ENCODE data around the gene MDFI. TPM values are rescaled to one million over a fixed set of nuclear protein-coding genes. Genes with fewer than 3 reads are reported as not detected.

Gene MDFI
- total and polyA plus RNA-seq, 4 experiments from 2014 or later = not detected

GRCh38 chr6:41598670-41599014 lies 39.6 kb upstream of the MDFI start:
- no peaks in the 10 kb centered on the region for H3K9me3 ChIP-seq (ENCODE audit: control insufficient read depth in 1 of 2, low read length in 2 of 2)
- Mint-ChIP-seq H3K4me3 (no peak overlapping the region), H3K27ac (no peak overlapping the region), H3K36me3 (peaks cover 5 to 20% of the 10 kb centered on the region in 2 donors), H3K9me3 (no peaks in the 10 kb centered on the region), H3K4me1 (peaks cover 0 to 7% (median 5%) of the 10 kb centered on the region in 4 donors), H3K27me3 (peaks cover 0 to 4% of the 10 kb centered on the region in 2 donors)
- H3K4me3 ChIP-seq (ENCODE audit: low read length in 2 of 2) = no peak overlapping the region
- ChIA-PET POLR2A (ENCODE audit: partially characterized antibody) (no interaction called here), CTCF (ENCODE audit: partially characterized antibody) (interaction anchor here (0.8 to 1.2 kb wide), 2 partner anchors 85 to 174 kb away, joined by 3 to 4 read pairs; no protein-coding TSS in a partner anchor)
- DNase-seq = no peak
- no peak overlapping the region for H3K27ac ChIP-seq (ENCODE audit: low read depth, low read length)
- intact Hi-C loops (cut with micrococcal nuclease) = no loop called here
- H3K27me3 ChIP-seq (ENCODE audit: insufficient read depth, low read length) = peaks cover 1% of the 10 kb centered on the region
- no peaks in the 10 kb centered on the region for H3K36me3 ChIP-seq (ENCODE audit: insufficient read depth, low read length)
- peaks cover 11% of the 10 kb centered on the region for H3K4me1 ChIP-seq (ENCODE audit: insufficient read depth, low read length)

- H3K4me1 Mint-ChIP-seq = peaks cover 0 to 7% (median 5%) of the 10 kb centered on the region in 4 donors
- Histone ChIP-seq H3K4me1 (ENCODE audit: insufficient read depth, low read length) (peaks cover 11% of the 10 kb centered on the region), H3K4me3 (ENCODE audit: low read length in 2 of 2) (no peak overlapping the region), H3K36me3 (ENCODE audit: insufficient read depth, low read length) (no peaks in the 10 kb centered on the region), H3K27ac (ENCODE audit: low read depth, low read length) (no peak overlapping the region), H3K27me3 (ENCODE audit: insufficient read depth, low read length) (peaks cover 3% of the 10 kb centered on the region), H3K9me3 (ENCODE audit: control insufficient read depth in 1 of 2, low read length in 2 of 2) (no peaks in the 10 kb centered on the region)
- ChIA-PET POLR2A (ENCODE audit: partially characterized antibody) (no interaction called here), CTCF (ENCODE audit: partially characterized antibody) (interaction anchor here (0.8 to 1.5 kb wide), 3 partner anchors 49 to 174 kb away, joined by 3 to 4 read pairs (median 3); no protein-coding TSS in a partner anchor)
- H3K4me3 Mint-ChIP-seq = no peak overlapping the region
- intact Hi-C loops (cut with micrococcal nuclease) = no loop called here
- no peak for DNase-seq
- no peaks in the 10 kb centered on the region for H3K9me3 Mint-ChIP-seq
- H3K27me3 Mint-ChIP-seq = peaks cover 0 to 4% of the 10 kb centered on the region in 2 donors
- H3K36me3 Mint-ChIP-seq = peaks cover 5 to 20% of the 10 kb centered on the region in 2 donors
- no peak overlapping the region for H3K27ac Mint-ChIP-seq
These were observed 39.0 kb upstream of the MDFI start for GRCh38 chr6:41599015-41599851.

- H3K4me3 ChIP-seq (ENCODE audit: low read length in 2 of 2) = no peak overlapping the region
- H3K4me1 ChIP-seq (ENCODE audit: insufficient read depth, low read length) = peaks cover 11% of the 10 kb centered on the region
- Mint-ChIP-seq H3K36me3 (peaks cover 5 to 17% of the 10 kb centered on the region in 2 donors), H3K4me3 (no peak overlapping the region), H3K27me3 (peaks cover under 1 to 5% of the 10 kb centered on the region in 2 donors), H3K27ac (no peak overlapping the region), H3K4me1 (peaks cover 0 to 7% (median 5%) of the 10 kb centered on the region in 4 donors), H3K9me3 (no peaks in the 10 kb centered on the region)
- no peak overlapping the region for H3K27ac ChIP-seq (ENCODE audit: low read depth, low read length)
- intact Hi-C loops (cut with micrococcal nuclease) = no loop called here
- peaks cover 3% of the 10 kb centered on the region for H3K27me3 ChIP-seq (ENCODE audit: insufficient read depth, low read length)
- ChIA-PET CTCF (ENCODE audit: partially characterized antibody) (interaction anchor here (1.5 to 1.6 kb wide), 2 partner anchors 48 to 175 kb away, joined by 3 to 5 read pairs; no protein-coding TSS in a partner anchor), POLR2A (ENCODE audit: partially characterized antibody) (no interaction called here)
- DNase-seq = no peak
- no peaks in the 10 kb centered on the region for H3K36me3 ChIP-seq (ENCODE audit: insufficient read depth, low read length)
- no peaks in the 10 kb centered on the region for H3K9me3 ChIP-seq (ENCODE audit: control insufficient read depth in 1 of 2, low read length in 2 of 2)
These were observed 38.3 kb upstream of the MDFI start for GRCh38 chr6:41599852-41600445.

- peaks cover 0 to 7% (median 5%) of the 10 kb centered on the region in 4 donors for H3K4me1 Mint-ChIP-seq
- H3K9me3 Mint-ChIP-seq = no peaks in the 10 kb centered on the region
- Histone ChIP-seq H3K9me3 (ENCODE audit: control insufficient read depth in 1 of 2, low read length in 2 of 2) (no peaks in the 10 kb centered on the region), H3K4me1 (ENCODE audit: insufficient read depth, low read length) (peaks cover 11% of the 10 kb centered on the region), H3K27me3 (ENCODE audit: insufficient read depth, low read length) (peaks cover 3% of the 10 kb centered on the region), H3K36me3 (ENCODE audit: insufficient read depth, low read length) (no peaks in the 10 kb centered on the region), H3K4me3 (ENCODE audit: low read length in 2 of 2) (no peak overlapping the region), H3K27ac (ENCODE audit: low read depth, low read length) (no peak overlapping the region)
- ChIA-PET POLR2A (ENCODE audit: partially characterized antibody) (no interaction called here), CTCF (ENCODE audit: partially characterized antibody) (interaction anchor here (0.6 to 1.6 kb wide), 4 partner anchors 47 to 176 kb away, joined by 3 to 5 read pairs (median 3); no protein-coding TSS in a partner anchor)
- peaks cover 5 to 14% of the 10 kb centered on the region in 2 donors for H3K36me3 Mint-ChIP-seq
- no peak overlapping the region for H3K27ac Mint-ChIP-seq
- no peak for DNase-seq
- intact Hi-C loops (cut with micrococcal nuclease) = no loop called here
- H3K4me3 Mint-ChIP-seq = no peak overlapping the region
- peaks cover 2 to 7% of the 10 kb centered on the region in 2 donors for H3K27me3 Mint-ChIP-seq
These were observed 37.6 kb upstream of the MDFI start for GRCh38 chr6:41600499-41601247.

- no peaks in the 10 kb centered on the region for H3K9me3 ChIP-seq (ENCODE audit: control insufficient read depth in 1 of 2, low read length in 2 of 2)
- peaks cover 3% of the 10 kb centered on the region for H3K27me3 ChIP-seq (ENCODE audit: insufficient read depth, low read length)
- POLR2A ChIA-PET (ENCODE audit: partially characterized antibody) = no interaction called here
- H3K27ac ChIP-seq (ENCODE audit: low read depth, low read length) = no peak overlapping the region
- Mint-ChIP-seq H3K4me1 (peaks cover 0 to 7% (median 5%) of the 10 kb centered on the region in 4 donors), H3K27ac (no peak overlapping the region), H3K27me3 (peaks cover 2 to 7% of the 10 kb centered on the region in 2 donors), H3K36me3 (peaks cover 5 to 14% of the 10 kb centered on the region in 2 donors), H3K9me3 (no peaks in the 10 kb centered on the region), H3K4me3 (no peak overlapping the region)
- H3K4me3 ChIP-seq (ENCODE audit: low read length in 2 of 2) = no peak overlapping the region
- CTCF ChIA-PET (ENCODE audit: partially characterized antibody) = interaction anchor here (0.7 to 1.6 kb wide), 2 partner anchors 152 to 176 kb away, joined by 3 to 5 read pairs; no protein-coding TSS in a partner anchor
- H3K36me3 ChIP-seq (ENCODE audit: insufficient read depth, low read length) = no peaks in the 10 kb centered on the region
- H3K4me1 ChIP-seq (ENCODE audit: insufficient read depth, low read length) = peaks cover 11% of the 10 kb centered on the region
- intact Hi-C loops (cut with micrococcal nuclease) = no loop called here
- DNase-seq = no peak
These were observed 37.1 kb upstream of the MDFI start for GRCh38 chr6:41601248-41601549.

GRCh38 chr6:41602422-41602743 lies 35.9 kb upstream of the MDFI start:
- Mint-ChIP-seq H3K27ac (no peak overlapping the region), H3K27me3 (peaks cover 4 to 7% of the 10 kb centered on the region in 2 donors), H3K4me3 (no peak overlapping the region), H3K9me3 (no peaks in the 10 kb centered on the region), H3K36me3 (peaks cover 0 to 7% of the 10 kb centered on the region in 2 donors), H3K4me1 (peaks cover 0 to 7% (median 5%) of the 10 kb centered on the region in 4 donors)
- no peak for DNase-seq
- CTCF ChIA-PET (ENCODE audit: partially characterized antibody) = interaction anchor here (0.5 to 2.8 kb wide), 29 partner anchors 8 to 395 kb away, joined by 3 to 45 read pairs (median 4); no protein-coding TSS in a partner anchor
- H3K27me3 ChIP-seq (ENCODE audit: insufficient read depth, low read length) = peaks cover 3% of the 10 kb centered on the region
- H3K4me1 ChIP-seq (ENCODE audit: insufficient read depth, low read length) = peaks cover 11% of the 10 kb centered on the region
- POLR2A ChIA-PET (ENCODE audit: partially characterized antibody) = interaction anchor here (0.9 kb wide), 1 partner anchor 82 kb away, joined by 3 read pairs; no protein-coding TSS in a partner anchor
- intact Hi-C loops (cut with micrococcal nuclease) = loop anchor here (2.0 kb wide), 1 partner anchor 174 kb away; no protein-coding TSS in a partner anchor
- H3K9me3 ChIP-seq (ENCODE audit: control insufficient read depth in 1 of 2, low read length in 2 of 2) = no peaks in the 10 kb centered on the region
- no peaks in the 10 kb centered on the region for H3K36me3 ChIP-seq (ENCODE audit: insufficient read depth, low read length)
- no peak overlapping the region for H3K27ac ChIP-seq (ENCODE audit: low read depth, low read length)
- H3K4me3 ChIP-seq (ENCODE audit: low read length in 2 of 2) = no peak overlapping the region

Measured in CD4-positive, alpha-beta memory T cell (primary cell).